Neuronal stem cell (in vitro differentiated cells): ENCODE data around the gene ADAM12.

Source experiments
- DNase-seq: peaks from one replicate; pipeline ENCODE4 v3.0.0-alpha.2; 2013; ENCODE audit warnings: low spot score
- H2AFZ ChIP-seq: one replicate; pipeline ENCODE4 v1.6.1; 2013; ENCODE audit warnings: mild to moderate bottlenecking, low read length, inconsistent platforms
- H2AK5ac ChIP-seq: 2 replicates; pipeline ENCODE4 v1.6.1; 2013; ENCODE audit warnings: low read depth, mild to moderate bottlenecking, inconsistent platforms, low read length, moderate library complexity, mixed read lengths
- H2BK120ac ChIP-seq: 2 replicates; pipeline ENCODE4 v1.6.1; 2013; ENCODE audit warnings: low read depth, mild to moderate bottlenecking, inconsistent platforms, low read length, moderate library complexity, mixed read lengths
- H2BK12ac ChIP-seq: one replicate; pipeline ENCODE4 v1.6.1; 2013; ENCODE audit warnings: low read length, inconsistent platforms
- H2BK15ac ChIP-seq: 2 replicates; pipeline ENCODE4 v1.6.1; 2013; ENCODE audit warnings: mild to moderate bottlenecking, low read length, inconsistent platforms, mixed read lengths
- H2BK5ac ChIP-seq: one replicate; pipeline ENCODE4 v1.6.1; 2013; ENCODE audit warnings: inconsistent platforms, mild to moderate bottlenecking, low read length, moderate library complexity
- H3K14ac ChIP-seq: one replicate; pipeline ENCODE4 v1.6.1; 2013; ENCODE audit warnings: low read length, inconsistent platforms
- H3K18ac ChIP-seq: 2 replicates; pipeline ENCODE4 v1.6.1; 2013; ENCODE audit warnings: low read length, inconsistent platforms
- H3K23ac ChIP-seq: 2 replicates; pipeline ENCODE4 v1.6.1; 2013; ENCODE audit warnings: low read depth, mild to moderate bottlenecking, mixed read lengths, low read length, inconsistent platforms; ENCODE audit not compliant: poor library complexity
- H3K27ac ChIP-seq: replicated peaks from 3 replicates; pipeline ENCODE4 v1.5.1; 2013; ENCODE audit warnings: low read length, inconsistent platforms
- H3K27me3 ChIP-seq, 3 experiments: 2 replicates each; pipeline ENCODE4 v1.6.1; 2013; ENCODE audit warnings: low read length in 3 of 3, mild to moderate bottlenecking in 2 of 3, inconsistent platforms in 1 of 3, low read depth in 1 of 3, mixed read lengths in 1 of 3, moderate library complexity in 1 of 3; ENCODE audit not compliant: control insufficient read depth in 3 of 3, insufficient read depth in 3 of 3
- H3K36me3 ChIP-seq, 2 donors: replicated peaks in 1 of 2; 2 replicates each; pipeline ENCODE4 v1.6.1; 2013; ENCODE audit warnings: low read length in 2 of 2; ENCODE audit not compliant: control insufficient read depth in 2 of 2, insufficient read depth in 2 of 2
- H3K4ac ChIP-seq: 2 replicates; pipeline ENCODE4 v1.6.1; 2013; ENCODE audit warnings: inconsistent platforms, mild to moderate bottlenecking, low read length, moderate library complexity
- H3K4me1 ChIP-seq, 2 donors: 1 replicate in 1 of 2; 2 replicates in 1 of 2; pipeline ENCODE4 v1.6.1; 2013; ENCODE audit warnings: low read length in 2 of 2, low read depth in 1 of 2; ENCODE audit not compliant: control insufficient read depth in 2 of 2, insufficient read depth in 1 of 2
- H3K4me2 ChIP-seq: one replicate; pipeline ENCODE4 v1.6.1; 2013; ENCODE audit warnings: mild to moderate bottlenecking, low read length, inconsistent platforms; ENCODE audit not compliant: insufficient read depth, poor library complexity, severe bottlenecking
- H3K4me3 ChIP-seq, 2 donors: 2 replicates each; pipeline ENCODE4 v1.5.1; 2013; ENCODE audit warnings: low read length in 2 of 2, mild to moderate bottlenecking in 2 of 2, inconsistent platforms in 1 of 2, moderate library complexity in 1 of 2
- H3K79me1 ChIP-seq: one replicate; pipeline ENCODE4 v1.6.1; 2013; ENCODE audit warnings: low read depth, mild to moderate bottlenecking, inconsistent platforms, low read length, moderate library complexity
- H3K9ac ChIP-seq: one replicate; pipeline ENCODE4 v1.6.1; 2013; ENCODE audit warnings: mild to moderate bottlenecking, low read depth, low read length, inconsistent platforms; ENCODE audit not compliant: poor library complexity
- H3K9me3 ChIP-seq, 2 donors: replicated peaks in 1 of 2; 2 replicates each; pipeline versions ENCODE3 to v1.6.1; 2013; ENCODE audit warnings: low read length in 2 of 2, mild to moderate bottlenecking in 2 of 2, inconsistent platforms in 1 of 2, low read depth in 1 of 2, mixed read lengths in 1 of 2, moderate library complexity in 1 of 2; ENCODE audit not compliant: control insufficient read depth in 2 of 2, insufficient read depth in 1 of 2
- H4K8ac ChIP-seq: one replicate; pipeline ENCODE4 v1.6.1; 2013; ENCODE audit warnings: low read depth, mild to moderate bottlenecking, inconsistent platforms, low read length, moderate library complexity
- H4K91ac ChIP-seq: one replicate; pipeline ENCODE4 v1.6.1; 2013; ENCODE audit warnings: low read length, low read depth, mild to moderate bottlenecking, inconsistent platforms; ENCODE audit not compliant: poor library complexity
- WGBS, 2 donors: extraction: QIAGEN DNeasy Blood & Tissue Kit; methylation state at CpG; one replicate each; pipeline ENCODE4 v1.1.7; 2013; ENCODE audit warnings: missing lambda C conversion rate in 2 of 2, mixed read lengths in 1 of 2; ENCODE audit not compliant: insufficient read length in 2 of 2, insufficient replicate concordance in 1 of 2; ENCODE audit errors: extremely low coverage in 2 of 2; 5-methylcytosine and 5-hydroxymethylcytosine counted together

Gene ADAM12

GRCh38 chr10:126157189-126157588 is 231.1 kb downstream of the ADAM12 start:
- H3K9ac ChIP-seq: no peak overlapping the region
- H3K27ac ChIP-seq: no peak overlapping the region
- no peaks in the 10 kb centered on the region for H3K27me3 ChIP-seq
- H3K23ac ChIP-seq: no peak overlapping the region
- no peak for DNase-seq
- H3K18ac ChIP-seq: peak overlapping the region; percentile 6
- H3K79me1 ChIP-seq: no peaks in the 10 kb centered on the region
- H3K9me3 ChIP-seq: no peaks in the 10 kb centered on the region
- H3K4me3 ChIP-seq: no peak overlapping the region
- WGBS, 2 donors: no CpG with 5 or more reads among the region's 5 CpGs
- H4K8ac ChIP-seq: no peak overlapping the region
- H2BK15ac ChIP-seq: no peak overlapping the region
- H4K91ac ChIP-seq: no peak overlapping the region
- no peak overlapping the region for H3K4me2 ChIP-seq
- H2BK120ac ChIP-seq: no peak overlapping the region
- H3K36me3 ChIP-seq: no peaks in the 10 kb centered on the region
- H3K4ac ChIP-seq: no peak overlapping the region
- H2AK5ac ChIP-seq: no peak overlapping the region
- H3K14ac ChIP-seq: no peak overlapping the region
- H2AFZ ChIP-seq: peak overlapping the region; percentile 78
- no peak overlapping the region for H2BK5ac ChIP-seq
- no peak overlapping the region for H2BK12ac ChIP-seq
- peaks cover 20 to 45% of the 10 kb centered on the region in 2 donors for H3K4me1 ChIP-seq

GRCh38 chr10:126156503-126156902 is 231.8 kb downstream of the ADAM12 start:
- H3K9me3 ChIP-seq: no peaks in the 10 kb centered on the region
- no peak overlapping the region for H2BK12ac ChIP-seq
- H3K9ac ChIP-seq: no peak overlapping the region
- H2AFZ ChIP-seq: peak overlapping the region; percentile 78
- H3K4ac ChIP-seq: no peak overlapping the region
- H3K36me3 ChIP-seq: no peaks in the 10 kb centered on the region
- H4K8ac ChIP-seq: no peak overlapping the region
- DNase-seq: no peak
- no peak overlapping the region for H3K23ac ChIP-seq
- WGBS, 2 donors: no CpG with 5 or more reads among the region's 6 CpGs
- H3K79me1 ChIP-seq: no peaks in the 10 kb centered on the region
- no peak overlapping the region for H3K4me2 ChIP-seq
- no peak overlapping the region for H4K91ac ChIP-seq
- H2BK5ac ChIP-seq: no peak overlapping the region
- H3K18ac ChIP-seq: no peak overlapping the region
- no peak overlapping the region for H3K27ac ChIP-seq
- peaks cover 20 to 45% of the 10 kb centered on the region in 2 donors for H3K4me1 ChIP-seq
- H2BK15ac ChIP-seq: no peak overlapping the region
- no peak overlapping the region for H2AK5ac ChIP-seq
- H3K4me3 ChIP-seq: no peak overlapping the region
- no peaks in the 10 kb centered on the region for H3K27me3 ChIP-seq
- H3K14ac ChIP-seq: no peak overlapping the region
- no peak overlapping the region for H2BK120ac ChIP-seq

- Histone ChIP-seq H2BK12ac (peak overlapping the region; percentile 2), H2AFZ (peak overlapping the region; percentile 19), H4K91ac (no peak overlapping the region), H3K4me2 (no peak overlapping the region), H3K27ac (no peak overlapping the region), H3K23ac (no peak overlapping the region), H3K9me3 (peaks cover 0 to 4% of the 10 kb centered on the region in 2 donors), H3K27me3 (no peaks in the 10 kb centered on the region), H3K9ac (no peak overlapping the region), H3K79me1 (no peaks in the 10 kb centered on the region), H3K4ac (no peak overlapping the region), H2BK5ac (no peak overlapping the region), H2AK5ac (no peak overlapping the region), H3K36me3 (no peaks in the 10 kb centered on the region), H4K8ac (no peak overlapping the region), H3K18ac (peak overlapping the region; percentile 80), H3K4me1 (peaks cover 20 to 45% of the 10 kb centered on the region in 2 donors), H2BK120ac (no peak overlapping the region), H3K14ac (no peak overlapping the region), H2BK15ac (peak overlapping the region; percentile 73), H3K4me3 (no peak overlapping the region)
- no peak for DNase-seq
- no CpG with 5 or more reads among the region's 7 CpGs for WGBS, 2 donors
Measured at GRCh38 chr10:126156012-126156411, 232.3 kb downstream of the ADAM12 start.

GRCh38 chr10:126155528-126155927 is 232.7 kb downstream of the ADAM12 start:
- no peak overlapping the region for H3K9ac ChIP-seq
- H3K18ac ChIP-seq: peak overlapping the region; percentile 12
- H3K36me3 ChIP-seq: no peaks in the 10 kb centered on the region
- H3K27ac ChIP-seq: no peak overlapping the region
- no peak overlapping the region for H2AK5ac ChIP-seq
- no peak for DNase-seq
- no peak overlapping the region for H3K23ac ChIP-seq
- no peak overlapping the region for H4K8ac ChIP-seq
- no peaks in the 10 kb centered on the region for H3K79me1 ChIP-seq
- peaks cover 20 to 45% of the 10 kb centered on the region in 2 donors for H3K4me1 ChIP-seq
- no peak overlapping the region for H3K4ac ChIP-seq
- no peak overlapping the region for H3K4me3 ChIP-seq
- H3K9me3 ChIP-seq: peaks cover 0 to 7% of the 10 kb centered on the region in 2 donors
- H3K27me3 ChIP-seq: no peaks in the 10 kb centered on the region
- peak overlapping the region; percentile 33 for H4K91ac ChIP-seq
- H2AFZ ChIP-seq: no peak overlapping the region
- no peak overlapping the region for H2BK120ac ChIP-seq
- H3K4me2 ChIP-seq: no peak overlapping the region
- no peak overlapping the region for H2BK5ac ChIP-seq
- H2BK15ac ChIP-seq: no peak overlapping the region
- peak overlapping the region; percentile 59 for H2BK12ac ChIP-seq
- H3K14ac ChIP-seq: no peak overlapping the region
- WGBS, 2 donors: no CpG with 5 or more reads among the region's 3 CpGs
